Measurements from ENCODE around the gene MAS1L.

DNA sequence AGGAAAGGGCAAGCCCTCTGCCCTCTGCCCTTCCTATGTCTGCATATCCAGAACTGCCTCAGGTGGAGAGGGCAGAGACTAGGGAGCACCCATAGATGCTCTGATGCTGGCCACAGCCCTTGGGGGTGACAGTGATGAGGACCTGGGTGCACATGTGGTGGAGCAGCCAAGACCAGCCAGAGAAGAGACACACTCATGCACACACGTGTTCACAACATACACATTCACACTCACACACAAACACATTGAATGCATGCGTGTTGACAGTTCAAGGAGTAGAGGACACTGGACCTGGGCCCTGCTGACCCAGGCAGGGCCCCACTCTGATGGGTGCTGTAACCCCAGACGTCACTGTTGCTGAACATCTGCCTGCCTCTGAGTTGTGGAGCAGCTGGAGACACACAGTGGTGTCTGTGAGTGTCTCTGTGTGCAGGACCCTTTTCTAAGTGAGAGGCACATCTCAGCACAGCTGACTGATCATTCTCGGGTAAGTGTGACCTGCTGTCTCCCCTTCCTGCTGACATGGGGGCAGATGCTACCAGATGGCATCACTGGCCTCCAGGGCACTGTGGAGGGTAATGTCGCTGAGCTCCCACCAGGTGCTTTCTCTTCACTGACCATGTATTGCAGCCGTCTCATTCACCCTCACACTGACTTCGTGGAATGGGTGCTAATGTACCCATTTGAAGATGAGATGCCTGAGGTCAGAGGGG is 30.1 kb upstream of the MAS1L start:
- TF ChIP-seq ZFP30 (CRISPR knock-in tag; IDR thresholded peaks at IDR 0.05) (no peak), RARB (CRISPR knock-in tag; IDR thresholded peaks at IDR 0.05) (no peak)
- TF ChIP-seq, protein P1, sequence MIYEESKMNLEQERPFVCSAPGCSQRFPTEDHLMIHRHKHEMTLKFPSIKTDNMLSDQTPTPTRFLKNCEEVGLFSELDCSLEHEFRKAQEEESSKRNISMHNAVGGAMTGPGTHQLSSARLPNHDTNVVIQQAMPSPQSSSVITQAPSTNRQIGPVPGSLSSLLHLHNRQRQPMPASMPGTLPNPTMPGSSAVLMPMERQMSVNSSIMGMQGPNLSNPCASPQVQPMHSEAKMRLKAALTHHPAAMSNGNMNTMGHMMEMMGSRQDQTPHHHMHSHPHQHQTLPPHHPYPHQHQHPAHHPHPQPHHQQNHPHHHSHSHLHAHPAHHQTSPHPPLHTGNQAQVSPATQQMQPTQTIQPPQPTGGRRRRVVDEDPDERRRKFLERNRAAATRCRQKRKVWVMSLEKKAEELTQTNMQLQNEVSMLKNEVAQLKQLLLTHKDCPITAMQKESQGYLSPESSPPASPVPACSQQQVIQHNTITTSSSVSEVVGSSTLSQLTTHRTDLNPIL (CRISPR knock-in tag; IDR thresholded peaks at IDR 0.05; ENCODE audit: low read depth) = no peak

Measured in SK-N-SH treated with all-trans-retinoic acid at 6 μM for 48 hours (cell line).